Neural progenitor cell (in vitro differentiated cells): ENCODE measurements around the gene ENAH. TPM values are rescaled to one million over a fixed set of nuclear protein-coding genes. Genes with fewer than 3 reads are reported as not detected.

Experiments used
- DNase-seq: peaks from one replicate; pipeline ENCODE4 v3.0.0-alpha.2; 2016; ENCODE audit warnings: low spot score
- H2AFZ ChIP-seq: fragments of 200-600 bp; sonication (generic); replicated peaks from 2 replicates; pipeline ENCODE4 v1.6.1; 2016; ENCODE audit warnings: antibody characterized with exemption
- H3F3A ChIP-seq: fragments of 200-600 bp; sonication (generic); 2 replicates; pipeline ENCODE4 v1.6.1; 2016; ENCODE audit warnings: antibody characterized with exemption, low read depth
- H3K27ac ChIP-seq: fragments of 200-600 bp; sonication (generic); 2 replicates; pipeline ENCODE4 v1.5.1; 2016; ENCODE audit warnings: mild to moderate bottlenecking
- H3K27me3 ChIP-seq: fragments of 200-600 bp; sonication (generic); 2 replicates; pipeline ENCODE4 v1.6.1; 2016; ENCODE audit warnings: mild to moderate bottlenecking, moderate library complexity
- H3K36me3 ChIP-seq: fragments of 200-600 bp; sonication (generic); 2 replicates; pipeline ENCODE4 v1.5.1; 2016
- H3K4me1 ChIP-seq: fragments of 200-600 bp; sonication (generic); 2 replicates; pipeline ENCODE4 v1.6.1; 2016; ENCODE audit warnings: mixed run types
- H3K4me2 ChIP-seq: fragments of 200-600 bp; sonication (generic); 2 replicates; pipeline ENCODE4 v1.6.1; 2016
- H3K4me3 ChIP-seq: fragments of 200-600 bp; sonication (generic); 2 replicates; pipeline ENCODE4 v1.5.1; 2016
- H3K79me2 ChIP-seq: fragments of 200-600 bp; sonication (generic); 2 replicates; pipeline ENCODE4 v1.6.1; 2016; ENCODE audit warnings: low read depth
- H3K9ac ChIP-seq: fragments of 200-600 bp; sonication (generic); 2 replicates; pipeline ENCODE4 v1.6.1; 2016
- H3K9me3 ChIP-seq: fragments of 200-600 bp; sonication (generic); 2 replicates; pipeline ENCODE4 v1.5.1; 2016; ENCODE audit warnings: low read depth
- H4K20me1 ChIP-seq: fragments of 200-600 bp; sonication (generic); 2 replicates; pipeline ENCODE4 v1.6.1; 2016; ENCODE audit warnings: low read depth
- H3K27ac Mint-ChIP-seq: 3 replicates; pipeline ENCODE4 v1.8.0; 2021; ENCODE audit warnings: mixed read lengths
- H3K27me3 Mint-ChIP-seq: 2 replicates; pipeline ENCODE4 v1.8.0; 2022; ENCODE audit warnings: low read depth, mild to moderate bottlenecking, inconsistent platforms, moderate library complexity, mixed read lengths; ENCODE audit not compliant: insufficient read depth
- H3K36me3 Mint-ChIP-seq: 3 replicates; pipeline ENCODE4 v1.8.0; 2021; ENCODE audit warnings: mixed read lengths
- H3K4me1 Mint-ChIP-seq: 3 replicates; pipeline ENCODE4 v1.8.0; 2021; ENCODE audit warnings: mixed read lengths
- H3K4me3 Mint-ChIP-seq: 3 replicates; pipeline ENCODE4 v1.8.0; 2021; ENCODE audit warnings: mild to moderate bottlenecking, moderate library complexity, mixed read lengths
- H3K9me3 Mint-ChIP-seq: 3 replicates; pipeline ENCODE4 v1.8.0; 2020; ENCODE audit warnings: mixed read lengths
- EZH2 ChIP-seq: fragments of 200-600 bp; sonication (generic); IDR thresholded peaks from 2 replicates; pipeline ENCODE4 v1.6.1; 2017; ENCODE audit warnings: antibody characterized with exemption, mild to moderate bottlenecking, moderate library complexity
- EZH2phosphoT487 ChIP-seq: fragments of 200-600 bp; sonication (generic); IDR thresholded peaks from 2 replicates; pipeline ENCODE4 v1.6.1; 2017; ENCODE audit warnings: antibody characterized with exemption
- total RNA-seq: library from RNA; depleted of rRNA; stranded (reverse); fragments of >200 nt; gene quantifications from 2 replicates; pipeline ENCODE4 v1.2.3, GENCODE V29; 2015; ENCODE audit warnings: low replicate concordance
- TF ChIP-seq, protein P1 (sequence below): fragments of 200-600 bp; sonication (generic); IDR thresholded peaks from 2 replicates; pipeline ENCODE4 v1.5.1; 2017; ENCODE audit warnings: antibody characterized with exemption, mild to moderate bottlenecking

The ENAH gene
- total RNA-seq, 1 donor from 2014 or later, result 346 TPM

GRCh38 chr1:225483818-225484656 is 168.9 kb downstream of the ENAH start:
- Histone ChIP-seq H3K4me1 (peaks cover 4% of the 10 kb centered on the region), H3K79me2 (no peaks in the 10 kb centered on the region), H3K9ac (no peak overlapping the region), H3K4me2 (no peak overlapping the region), H3K36me3 (no peaks in the 10 kb centered on the region), H3K27ac (no peak overlapping the region), H2AFZ (no peak overlapping the region), H3F3A (peaks cover 15% of the 10 kb centered on the region), H3K9me3 (no peaks in the 10 kb centered on the region), H4K20me1 (no peaks in the 10 kb centered on the region), H3K27me3 (no peaks in the 10 kb centered on the region), H3K4me3 (no peak overlapping the region)
- H3K9me3 Mint-ChIP-seq, result no peaks in the 10 kb centered on the region
- H3K27me3 Mint-ChIP-seq, result peaks cover 14% of the 10 kb centered on the region
- peaks cover 2% of the 10 kb centered on the region for H3K36me3 Mint-ChIP-seq
- TF ChIP-seq EZH2phosphoT487 (no peak), EZH2 (no peak)
- TF ChIP-seq, protein P1, sequence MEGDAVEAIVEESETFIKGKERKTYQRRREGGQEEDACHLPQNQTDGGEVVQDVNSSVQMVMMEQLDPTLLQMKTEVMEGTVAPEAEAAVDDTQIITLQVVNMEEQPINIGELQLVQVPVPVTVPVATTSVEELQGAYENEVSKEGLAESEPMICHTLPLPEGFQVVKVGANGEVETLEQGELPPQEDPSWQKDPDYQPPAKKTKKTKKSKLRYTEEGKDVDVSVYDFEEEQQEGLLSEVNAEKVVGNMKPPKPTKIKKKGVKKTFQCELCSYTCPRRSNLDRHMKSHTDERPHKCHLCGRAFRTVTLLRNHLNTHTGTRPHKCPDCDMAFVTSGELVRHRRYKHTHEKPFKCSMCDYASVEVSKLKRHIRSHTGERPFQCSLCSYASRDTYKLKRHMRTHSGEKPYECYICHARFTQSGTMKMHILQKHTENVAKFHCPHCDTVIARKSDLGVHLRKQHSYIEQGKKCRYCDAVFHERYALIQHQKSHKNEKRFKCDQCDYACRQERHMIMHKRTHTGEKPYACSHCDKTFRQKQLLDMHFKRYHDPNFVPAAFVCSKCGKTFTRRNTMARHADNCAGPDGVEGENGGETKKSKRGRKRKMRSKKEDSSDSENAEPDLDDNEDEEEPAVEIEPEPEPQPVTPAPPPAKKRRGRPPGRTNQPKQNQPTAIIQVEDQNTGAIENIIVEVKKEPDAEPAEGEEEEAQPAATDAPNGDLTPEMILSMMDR, result no peak
- no peak for DNase-seq
- no peak overlapping the region for H3K27ac Mint-ChIP-seq
- H3K4me3 Mint-ChIP-seq, result no peak overlapping the region
- peaks cover 15% of the 10 kb centered on the region for H3K4me1 Mint-ChIP-seq

- Histone ChIP-seq H2AFZ (no peak overlapping the region), H3F3A (peaks cover 7% of the 10 kb centered on the region), H3K79me2 (no peaks in the 10 kb centered on the region), H4K20me1 (no peaks in the 10 kb centered on the region), H3K27me3 (no peaks in the 10 kb centered on the region), H3K4me1 (peaks cover 4% of the 10 kb centered on the region), H3K27ac (no peak overlapping the region), H3K9ac (no peak overlapping the region), H3K36me3 (no peaks in the 10 kb centered on the region), H3K9me3 (no peaks in the 10 kb centered on the region), H3K4me2 (no peak overlapping the region), H3K4me3 (no peak overlapping the region)
- H3K4me3 Mint-ChIP-seq, result no peak overlapping the region
- H3K4me1 Mint-ChIP-seq, result peaks cover 17% of the 10 kb centered on the region
- TF ChIP-seq EZH2phosphoT487 (no peak), EZH2 (no peak)
- TF ChIP-seq, protein P1, result no peak
- no peak overlapping the region for H3K27ac Mint-ChIP-seq
- peaks cover 2% of the 10 kb centered on the region for H3K36me3 Mint-ChIP-seq
- peaks cover 16% of the 10 kb centered on the region for H3K27me3 Mint-ChIP-seq
- H3K9me3 Mint-ChIP-seq, result no peaks in the 10 kb centered on the region
- no peak for DNase-seq
These were observed 170.4 kb downstream of the ENAH start for GRCh38 chr1:225482421-225482950.

- H3F3A ChIP-seq, result peaks cover 5% of the 10 kb centered on the region
- no peak overlapping the region for H3K9ac ChIP-seq
- no peak overlapping the region for H3K27ac Mint-ChIP-seq
- H4K20me1 ChIP-seq, result no peaks in the 10 kb centered on the region
- H3K4me1 ChIP-seq, result peaks cover 4% of the 10 kb centered on the region
- no peak overlapping the region for H3K27ac ChIP-seq
- no peak for DNase-seq
- H3K4me3 Mint-ChIP-seq, result no peak overlapping the region
- TF ChIP-seq, protein P1, result no peak
- TF ChIP-seq EZH2phosphoT487 (no peak), EZH2 (no peak)
- H3K36me3 ChIP-seq, result no peaks in the 10 kb centered on the region
- H2AFZ ChIP-seq, result no peak overlapping the region
- H3K4me1 Mint-ChIP-seq, result peaks cover 17% of the 10 kb centered on the region
- no peaks in the 10 kb centered on the region for H3K27me3 ChIP-seq
- no peaks in the 10 kb centered on the region for H3K9me3 Mint-ChIP-seq
- no peak overlapping the region for H3K4me2 ChIP-seq
- H3K9me3 ChIP-seq, result no peaks in the 10 kb centered on the region
- H3K4me3 ChIP-seq, result no peak overlapping the region
- H3K79me2 ChIP-seq, result no peaks in the 10 kb centered on the region
- no peaks in the 10 kb centered on the region for H3K36me3 Mint-ChIP-seq
- H3K27me3 Mint-ChIP-seq, result peaks cover 16% of the 10 kb centered on the region
These were observed 171.2 kb downstream of the ENAH start for GRCh38 chr1:225481738-225482137.
